Spleen (tissue), 7 donors: ENCODE data around the gene CACNA1H.

Experiments used
- POLR2AphosphoS5 ChIP-seq, 3 donors: sonication (generic); formaldehyde crosslinking; IDR thresholded peaks; one replicate each; pipeline ENCODE4 v1.5.1; 2017; ENCODE audit warnings: antibody characterized with exemption in 3 of 3
- TF ChIP-seq, protein P1 (sequence below), 11 experiments: fragments of 200-600 bp in 7 of 11; fragments of 450-650 bp in 4 of 11; sonication (generic) in 4 of 11; IDR thresholded peaks in 8 of 11; conservative IDR thresholded peaks in 3 of 11; 1 replicate in 7 of 11; 2 replicates in 4 of 11; pipeline versions ENCODE4 v1.4.0 to v1.8.0; 2016 to 2021; ENCODE audit warnings: antibody characterized with exemption in 11 of 11, inconsistent platforms in 4 of 11, mild to moderate bottlenecking in 1 of 11
- donor health status: DM: no; HTN: no; CAD: no; lungs with moderate emphysema.
- donor health status: DM: no; HTN: no; CAD: no.
- donor health status: DM: no; HTN: no; CAD: no.

DNA sequence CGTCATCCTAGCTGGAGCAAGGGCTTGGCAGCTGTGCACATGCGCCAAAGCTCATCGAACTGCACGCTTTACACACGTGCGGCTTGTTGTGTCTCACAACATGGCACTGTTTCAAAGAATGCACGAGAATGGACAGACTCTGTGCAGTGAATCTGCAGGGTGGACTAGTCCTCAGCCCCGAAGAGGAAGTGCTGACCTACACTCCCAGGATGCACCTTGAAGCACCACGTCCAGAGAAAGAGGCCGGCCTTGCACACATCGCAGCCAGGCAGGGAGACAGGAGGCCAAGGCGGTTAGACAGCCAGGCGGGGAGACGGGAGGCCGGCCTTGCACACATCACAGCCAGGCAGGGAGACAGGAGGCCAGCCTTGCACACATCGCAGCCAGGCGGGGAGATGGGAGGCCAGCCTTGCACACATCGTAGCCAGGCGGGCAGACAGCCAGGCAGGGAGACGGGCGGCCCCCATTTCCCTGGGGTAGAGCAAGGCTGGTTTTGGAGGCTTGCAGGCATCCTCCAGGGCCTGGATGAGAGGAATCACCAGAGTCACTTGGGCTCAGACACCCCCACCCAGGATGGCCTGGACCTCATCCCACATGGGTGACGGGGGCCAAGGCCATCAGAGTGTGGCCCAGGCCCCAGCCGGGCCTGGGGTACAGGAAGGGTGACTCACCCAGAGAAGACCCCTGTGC is 9.0 kb upstream of the CACNA1H start:
- TF ChIP-seq, protein P1, sequence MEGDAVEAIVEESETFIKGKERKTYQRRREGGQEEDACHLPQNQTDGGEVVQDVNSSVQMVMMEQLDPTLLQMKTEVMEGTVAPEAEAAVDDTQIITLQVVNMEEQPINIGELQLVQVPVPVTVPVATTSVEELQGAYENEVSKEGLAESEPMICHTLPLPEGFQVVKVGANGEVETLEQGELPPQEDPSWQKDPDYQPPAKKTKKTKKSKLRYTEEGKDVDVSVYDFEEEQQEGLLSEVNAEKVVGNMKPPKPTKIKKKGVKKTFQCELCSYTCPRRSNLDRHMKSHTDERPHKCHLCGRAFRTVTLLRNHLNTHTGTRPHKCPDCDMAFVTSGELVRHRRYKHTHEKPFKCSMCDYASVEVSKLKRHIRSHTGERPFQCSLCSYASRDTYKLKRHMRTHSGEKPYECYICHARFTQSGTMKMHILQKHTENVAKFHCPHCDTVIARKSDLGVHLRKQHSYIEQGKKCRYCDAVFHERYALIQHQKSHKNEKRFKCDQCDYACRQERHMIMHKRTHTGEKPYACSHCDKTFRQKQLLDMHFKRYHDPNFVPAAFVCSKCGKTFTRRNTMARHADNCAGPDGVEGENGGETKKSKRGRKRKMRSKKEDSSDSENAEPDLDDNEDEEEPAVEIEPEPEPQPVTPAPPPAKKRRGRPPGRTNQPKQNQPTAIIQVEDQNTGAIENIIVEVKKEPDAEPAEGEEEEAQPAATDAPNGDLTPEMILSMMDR (IDR thresholded peaks at IDR 0.05 in 8 of 11, conservative IDR thresholded peaks at IDR 0.05 in 3 of 11): no peak
- TF ChIP-seq POLR2AphosphoS5 (IDR thresholded peaks at IDR 0.05): no peak
